ENCODE results near the gene SLC17A3.

The SLC17A3 gene

DNA sequence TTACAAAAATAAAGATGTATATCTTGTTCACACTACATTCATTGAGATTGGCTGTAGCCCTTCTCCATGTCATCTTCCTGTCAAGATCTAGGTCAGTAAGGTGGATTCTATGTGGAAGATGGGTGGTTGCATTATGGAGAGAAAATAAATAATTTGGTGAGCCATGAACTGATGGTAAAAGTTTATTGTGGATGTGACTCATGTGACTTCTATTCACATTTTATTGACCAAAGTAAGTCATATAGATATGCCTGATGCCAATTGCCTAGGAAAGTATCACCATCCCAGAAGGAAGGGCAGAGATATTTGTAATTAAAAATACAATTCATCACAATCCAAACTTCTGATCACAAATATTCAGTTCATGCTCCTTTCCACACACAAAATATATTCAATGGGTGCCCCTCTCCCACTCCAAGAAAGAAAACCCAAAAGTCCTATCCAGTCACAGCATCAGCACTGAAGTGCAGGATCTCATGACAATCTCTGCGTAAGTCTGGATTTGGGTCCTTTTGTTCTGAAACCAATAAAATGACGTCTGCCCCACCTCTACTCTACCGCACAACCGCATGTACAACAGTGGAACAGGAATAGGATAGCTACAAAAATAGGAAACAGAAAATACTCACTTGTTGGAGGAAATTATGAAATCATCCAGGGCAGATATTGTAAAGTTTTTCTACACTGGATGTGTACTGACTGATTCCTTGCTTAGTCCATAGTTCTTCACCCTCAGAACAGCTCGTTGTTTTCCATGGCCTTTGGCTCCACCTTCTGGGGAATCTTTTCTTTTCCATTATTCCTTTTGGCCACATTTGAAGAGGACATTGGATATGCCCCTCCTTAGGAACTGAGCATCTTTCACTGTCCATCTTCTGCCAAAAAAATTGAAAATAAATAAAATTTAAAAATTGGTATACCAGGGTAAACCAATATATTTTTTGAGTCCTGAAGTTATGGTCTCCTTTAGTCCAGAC lies 16.1 kb upstream of the SLC17A3 start:
- DNase-seq, result no peak

DNA sequence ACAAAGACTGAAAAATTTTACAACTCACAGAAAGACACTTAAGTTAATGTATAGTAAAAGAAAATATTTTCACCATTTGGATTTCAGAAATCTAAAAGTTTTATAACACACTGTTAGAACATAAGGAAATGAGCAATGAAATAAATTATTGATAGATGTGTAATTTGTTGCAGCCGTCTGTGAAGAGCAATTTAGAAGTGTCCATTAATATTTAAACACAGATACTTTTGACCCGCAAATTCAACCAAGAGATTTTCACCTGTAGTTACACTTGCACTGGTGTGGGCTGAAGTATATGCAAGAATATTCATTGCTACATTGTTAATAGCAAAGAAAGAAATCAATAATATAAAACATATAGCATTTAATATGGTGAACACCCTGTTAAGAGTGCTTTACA lies 14.6 kb upstream of the SLC17A3 start:
- DNase-seq, result no peak

- no peak for DNase-seq
These were observed 12.0 kb upstream of the SLC17A3 start for GRCh38 chr6:25886066-25886465.

DNA sequence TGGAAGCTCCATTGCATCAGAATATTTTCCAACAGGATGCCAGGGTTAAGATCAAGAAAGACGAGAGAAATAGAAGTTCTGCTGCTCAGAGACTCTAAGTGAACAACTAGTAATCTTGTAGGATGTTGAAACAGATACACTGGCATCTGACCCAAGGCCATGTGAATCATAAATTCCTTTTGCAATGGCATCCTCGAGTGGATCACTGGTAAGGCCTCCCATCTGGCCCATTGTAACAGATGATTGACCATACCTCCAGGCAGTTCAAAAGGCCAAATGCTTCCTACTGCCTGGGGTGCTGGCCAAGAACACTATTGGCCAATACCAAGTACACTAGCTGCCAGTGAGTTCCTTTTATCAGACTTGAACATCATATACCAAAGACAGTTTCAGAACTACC lies 9.9 kb upstream of the SLC17A3 start:
- no peak for DNase-seq

DNA sequence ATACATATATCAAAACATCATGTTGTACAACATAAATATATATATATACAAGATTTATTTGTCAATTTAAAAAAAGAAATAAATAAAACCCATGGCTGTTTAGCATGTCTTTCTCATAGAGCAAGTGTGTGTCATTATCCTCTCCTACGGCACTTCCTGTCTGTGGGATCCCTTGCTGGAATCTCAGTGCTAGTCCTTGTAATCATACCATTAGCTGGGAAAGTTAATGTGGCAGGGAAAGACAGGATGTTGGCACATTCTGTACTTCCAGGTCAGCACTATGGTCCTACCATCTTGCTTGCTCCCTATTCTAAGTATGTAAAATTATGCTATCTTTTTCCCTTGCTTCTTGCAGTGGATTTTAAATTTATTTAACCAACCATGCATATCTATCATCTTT lies 9.5 kb upstream of the SLC17A3 start:
- no peak for DNase-seq

GRCh38 chr6:25882051-25882496 lies 8.0 kb upstream of the SLC17A3 start:
- peak; percentile 6 for DNase-seq

GRCh38 chr6:25880601-25881000 lies 6.6 kb upstream of the SLC17A3 start:
- DNase-seq, result no peak

DNA sequence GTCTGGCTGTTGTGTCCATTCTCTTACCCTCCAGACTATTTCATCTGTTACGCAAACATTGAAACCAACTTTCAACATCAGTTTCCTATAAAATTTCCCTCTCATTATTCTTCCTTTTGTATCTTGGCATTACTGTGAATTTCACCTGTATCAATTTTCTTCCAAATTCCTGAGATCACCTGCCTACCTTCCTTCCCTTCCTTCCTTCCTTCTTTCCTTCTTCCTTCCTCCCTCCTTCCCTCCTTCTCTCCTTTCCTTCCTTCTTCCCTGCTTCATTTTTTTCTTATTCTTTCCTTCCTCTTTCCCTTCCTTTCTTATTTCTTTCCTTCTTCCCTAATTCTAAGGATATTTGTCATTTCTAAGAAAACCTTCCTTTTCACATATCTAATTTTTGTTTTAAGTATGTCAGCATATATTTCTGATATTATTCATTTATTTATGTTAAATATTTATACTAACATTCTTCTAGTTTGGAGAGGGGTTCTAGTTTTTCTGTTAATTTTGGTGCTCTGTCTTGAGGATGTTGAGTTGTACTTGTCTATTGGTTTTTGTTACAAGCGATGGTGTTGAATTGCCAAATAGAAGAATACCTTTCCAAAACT lies 4.8 kb upstream of the SLC17A3 start:
- DNase-seq, result no peak

DNA sequence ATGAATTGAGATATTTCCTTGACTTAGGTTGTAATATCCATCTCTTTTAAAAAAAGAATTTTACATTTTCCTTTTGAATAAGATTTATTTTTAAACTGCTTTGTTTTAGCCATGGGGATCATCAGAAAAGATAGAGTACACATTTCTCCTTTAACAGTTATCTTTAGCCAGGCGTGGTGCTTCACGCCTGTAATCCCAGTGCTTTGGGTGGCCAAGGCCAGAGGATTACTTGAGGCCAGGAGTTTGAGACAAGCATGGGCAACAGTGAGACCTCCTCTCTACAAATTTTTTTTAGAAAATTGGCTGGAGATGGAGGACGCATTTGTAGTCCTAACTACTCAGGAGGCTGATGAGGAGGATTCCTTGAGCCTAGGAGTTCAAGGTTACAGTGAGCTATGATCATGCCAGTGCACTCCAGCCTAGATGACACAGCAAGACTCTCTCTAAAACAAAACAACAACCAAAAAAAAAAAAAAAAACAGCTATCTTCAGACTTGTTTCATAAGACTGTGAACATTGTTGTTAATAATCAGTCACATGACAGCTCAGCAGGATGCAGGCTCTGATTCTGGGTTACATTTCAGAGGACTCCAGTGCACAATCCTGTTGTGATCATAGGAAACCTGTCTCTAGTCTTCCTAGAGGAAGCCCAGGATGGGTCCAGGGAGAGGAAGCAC lies 2.0 kb upstream of the SLC17A3 start:
- DNase-seq, result no peak

DNA sequence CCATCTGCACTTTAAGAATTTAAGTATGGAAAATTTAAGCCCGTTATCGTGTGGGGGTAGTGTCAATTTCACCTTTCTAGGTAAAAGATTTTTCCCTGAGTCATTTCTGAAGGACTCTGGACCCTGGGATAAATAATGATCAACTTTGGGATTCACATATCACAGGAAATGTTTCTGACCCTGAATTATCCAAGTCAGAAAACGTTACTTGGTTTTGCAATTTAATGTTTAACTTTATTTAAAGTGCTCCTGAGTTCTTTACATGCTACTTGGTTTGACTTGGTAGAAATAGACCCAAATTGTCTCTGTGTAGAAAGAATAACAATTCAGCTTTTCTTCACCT lies 1.5 kb upstream of the SLC17A3 start:
- DNase-seq, result no peak

DNA sequence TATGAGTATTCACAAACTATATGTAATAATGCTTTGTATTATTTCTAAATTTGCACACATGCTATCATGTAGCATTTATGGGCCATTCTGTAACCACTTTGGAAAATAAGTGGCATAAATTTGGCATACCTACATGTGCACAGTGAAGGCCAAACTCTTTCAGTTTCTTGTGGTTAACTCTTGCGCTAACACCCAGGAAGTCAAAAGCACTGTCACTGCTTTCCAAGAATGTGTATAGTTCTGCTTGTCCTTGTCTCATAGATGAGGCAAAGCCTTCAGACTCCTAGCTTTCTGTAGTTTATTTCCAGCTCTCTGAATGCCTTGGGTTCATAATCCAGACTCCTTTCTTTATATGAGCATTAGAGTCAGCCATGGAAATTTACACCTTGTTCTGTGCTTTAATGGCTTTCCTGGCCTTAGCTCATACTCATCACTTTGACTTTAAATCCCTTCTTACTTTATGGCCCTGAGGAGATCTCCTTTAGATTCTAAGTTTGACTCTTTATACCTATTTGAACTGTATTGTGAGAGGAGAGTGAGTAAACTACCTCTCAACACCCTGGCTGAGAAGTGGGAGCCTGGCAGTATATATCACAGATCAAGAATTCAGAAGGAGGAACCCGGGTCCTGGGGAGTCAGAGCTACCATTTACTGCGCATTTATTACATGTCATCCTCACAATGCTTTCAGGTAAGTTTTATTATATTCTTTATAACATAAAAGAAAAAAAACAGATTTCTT lies 949 bp upstream of the SLC17A3 start:
- DNase-seq, result no peak

DNA sequence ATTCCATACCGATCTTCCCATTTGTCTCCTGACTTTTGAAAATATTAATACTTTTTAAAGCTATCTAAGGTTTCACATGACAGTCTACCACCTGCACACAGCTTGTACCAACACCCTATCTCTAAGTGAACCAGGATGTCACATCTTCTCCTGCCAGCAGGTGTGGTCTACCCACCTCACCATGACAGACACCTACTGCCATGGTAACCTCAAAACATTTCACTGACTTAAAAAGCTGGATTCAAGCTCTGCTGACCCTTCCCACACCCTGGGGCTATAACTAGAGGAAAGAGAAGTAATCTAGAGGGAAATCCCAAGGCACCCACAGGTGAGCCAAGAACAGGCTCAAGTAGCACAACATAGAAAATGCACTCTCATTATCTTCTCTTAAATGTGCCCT lies 1.2 kb downstream of the SLC17A3 start:
- no peak for DNase-seq

- no peak for DNase-seq
These were observed 4.2 kb downstream of the SLC17A3 start for GRCh38 chr6:25869840-25870239.

- DNase-seq, result no peak
These were observed 5.4 kb downstream of the SLC17A3 start for GRCh38 chr6:25868436-25869183.

DNA sequence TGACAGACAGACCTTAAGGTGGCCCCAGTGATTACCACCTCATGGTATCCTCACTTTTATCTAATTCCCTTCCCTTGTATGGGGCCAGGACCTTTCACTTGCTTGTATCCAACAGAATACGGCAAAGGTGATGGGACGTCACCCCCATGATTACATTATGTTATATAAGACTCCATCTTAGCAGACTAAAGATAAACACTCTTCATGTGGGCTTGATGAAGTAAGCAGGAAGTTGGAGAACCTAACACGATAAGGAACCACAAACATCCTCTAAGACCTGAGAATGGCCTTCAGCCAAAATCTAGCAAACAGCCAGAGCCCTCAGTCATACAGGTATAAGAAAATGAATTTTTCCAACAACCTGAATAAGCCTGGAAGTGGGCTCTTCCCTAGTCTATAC lies 8.0 kb downstream of the SLC17A3 start:
- no peak for DNase-seq

GRCh38 chr6:25863360-25863759 lies 10.7 kb downstream of the SLC17A3 start:
- no peak for DNase-seq

DNA sequence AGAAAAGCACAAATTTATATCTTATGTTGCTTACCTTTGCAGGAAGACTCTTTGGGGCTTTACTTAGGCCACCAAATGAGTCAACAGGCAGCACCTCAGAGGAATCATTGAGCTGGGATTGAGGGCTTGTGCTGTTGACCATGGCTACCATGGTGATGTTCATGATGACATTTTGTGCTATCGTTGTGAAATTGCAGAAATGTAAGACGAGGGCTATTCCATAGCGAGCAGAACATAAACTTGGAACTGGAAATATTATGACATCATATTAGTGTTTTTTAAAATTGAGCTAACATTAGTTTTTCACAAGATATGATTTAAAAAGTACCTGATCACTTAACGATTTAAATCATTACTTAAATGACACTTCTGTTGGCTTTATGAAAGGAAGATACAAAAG lies 11.8 kb downstream of the SLC17A3 start:
- no peak for DNase-seq

GRCh38 chr6:25852756-25853155 lies 21.3 kb downstream of the SLC17A3 start:
- DNase-seq, result no peak

GRCh38 chr6:25851961-25852360 lies 22.1 kb downstream of the SLC17A3 start:
- DNase-seq, result no peak

DNA sequence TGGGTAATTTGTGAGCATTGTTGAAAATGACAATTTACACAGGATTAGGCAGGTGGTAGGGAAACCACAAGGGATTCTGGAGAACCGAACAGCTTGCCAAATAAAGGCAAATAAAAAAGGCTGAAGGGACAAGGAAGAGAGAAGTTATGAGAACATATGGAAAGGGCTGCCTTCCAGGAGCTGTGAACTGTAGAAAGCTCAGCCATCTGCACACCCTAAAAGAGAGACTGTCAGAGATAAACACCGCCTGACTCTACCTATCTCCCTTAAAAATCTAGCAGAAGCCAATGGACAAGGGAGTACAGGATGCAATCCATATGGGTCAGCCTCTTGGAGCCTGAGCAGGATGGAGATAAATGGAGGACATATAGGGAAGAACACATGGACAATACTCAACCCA lies 29.5 kb downstream of the SLC17A3 start:
- no peak for DNase-seq

DNA sequence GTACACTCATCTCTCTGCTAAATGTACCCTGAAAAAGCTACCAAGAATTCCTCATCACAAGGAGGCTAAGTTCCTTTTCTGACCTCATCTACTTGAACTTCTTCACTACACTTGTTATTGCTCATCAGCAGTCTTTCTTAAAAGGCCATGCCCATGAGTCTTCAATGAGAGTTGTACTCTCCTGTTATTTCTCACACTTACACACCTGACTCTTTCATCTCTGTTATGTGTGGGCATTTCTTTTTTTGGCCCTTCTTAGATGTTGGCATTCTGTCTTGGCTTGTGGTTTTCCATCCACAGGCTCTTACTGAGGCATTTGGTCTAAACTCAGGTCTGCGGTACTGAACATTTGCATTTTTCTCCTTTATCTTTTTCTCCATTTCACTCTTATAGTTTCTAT lies 31.5 kb downstream of the SLC17A3 start:
- no peak for DNase-seq
